HepG2 (cell line): ENCODE measurements around the gene MISP3. TPM values are rescaled to one million over a fixed set of nuclear protein-coding genes. Genes with fewer than 3 reads are reported as not detected.

Experiments
- FOXJ3 ChIP-seq: sonication (generic); formaldehyde crosslinking; IDR thresholded peaks from 2 replicates; pipeline ENCODE4 v1.4.0; 2020; ENCODE audit warnings: missing genetic modification reagents, mild to moderate bottlenecking, borderline replicate concordance
- LCORL ChIP-seq, 2 experiments: fragments of 450-650 bp in 1 of 2; sonication (generic) in 1 of 2; formaldehyde crosslinking in 1 of 2; IDR thresholded peaks; 2 replicates each; pipeline versions ENCODE4 v1.5.0 to v1.6.1; 2017 to 2020; ENCODE audit warnings: antibody characterized with exemption in 1 of 2, missing genetic modification reagents in 1 of 2
- MTF2 ChIP-seq: sonication (generic); formaldehyde crosslinking; IDR thresholded peaks from 2 replicates; pipeline ENCODE4 v1.5.0; 2020; ENCODE audit warnings: missing genetic modification reagents, borderline replicate concordance
- ZNF142 ChIP-seq: sonication (generic); formaldehyde crosslinking; IDR thresholded peaks from 2 replicates; pipeline ENCODE4 v1.4.0; 2020; ENCODE audit warnings: missing genetic modification reagents
- ZNF24 ChIP-seq: fragments of 450-650 bp; IDR thresholded peaks from 2 replicates; pipeline ENCODE4 v1.6.1; 2017; ENCODE audit warnings: antibody characterized with exemption, mild to moderate bottlenecking
- ZNF407 ChIP-seq: sonication (generic); formaldehyde crosslinking; IDR thresholded peaks from one replicate; pipeline ENCODE4 v1.5.1; 2020; ENCODE audit warnings: mild to moderate bottlenecking, missing genetic modification reagents; ENCODE audit errors: not compliant biosample characterization
- ZNF547 ChIP-seq: sonication (generic); formaldehyde crosslinking; IDR thresholded peaks from 2 replicates; pipeline ENCODE4 v1.5.1; 2020; ENCODE audit warnings: mild to moderate bottlenecking, missing genetic modification reagents
- ZNF605 ChIP-seq: sonication (generic); formaldehyde crosslinking; IDR thresholded peaks from 2 replicates; pipeline ENCODE4 v1.8.0; 2022; ENCODE audit warnings: mild to moderate bottlenecking, missing genetic modification reagents
- ZSCAN25 ChIP-seq: sonication (generic); formaldehyde crosslinking; IDR thresholded peaks from 2 replicates; pipeline ENCODE4 v1.8.0; 2022; ENCODE audit warnings: mild to moderate bottlenecking, missing genetic modification reagents
- polyA plus RNA-seq, 8 experiments: library from polyadenylated mRNA; depleted of rRNA in 3 of 8; stranded (reverse) in 7 of 8; unstranded in 1 of 8; fragments of >200 nt; fragmentation: Illumina TruSeq in 4 of 8; extraction: Trizol in 4 of 8; gene quantifications; 2 replicates each; pipeline versions ENCODE4 v1.2.1 to v1.2.3, GENCODE V29; 2011 to 2016; ENCODE audit warnings: low read depth in 4 of 8, missing spikeins in 1 of 8, mixed read lengths in 1 of 8; ENCODE audit not compliant: insufficient read depth in 1 of 8
- total RNA-seq, 5 experiments: library from RNA; depleted of rRNA; stranded (reverse); fragments of >200 nt; fragmentation: Illumina TruSeq; extraction: Trizol; gene quantifications; 2 replicates each; pipeline ENCODE4 v1.2.3, GENCODE V29; 2016; ENCODE audit warnings: low read depth in 1 of 5
- TF ChIP-seq, protein P1 (sequence below): sonication (generic); formaldehyde crosslinking; conservative IDR thresholded peaks from 2 replicates; pipeline ENCODE4 v1.4.0; 2020; ENCODE audit warnings: missing genetic modification reagents

MISP3 gene
- total and polyA plus RNA-seq, 2 of the 13 experiments (the other 11 are each of a cell fraction or from before 2014, with no cell fraction given), result 2.5 to 5.4 TPM

GRCh38 chr19:14118165-14119051 is 45.8 kb downstream of the MISP3 start (continued):
- TF ChIP-seq ZNF407 (CRISPR knock-in tag) (peak; percentile 53), ZNF142 (CRISPR knock-in tag) (no peak), ZNF547 (CRISPR knock-in tag) (peak; percentile 19; the same call in 1 of the 2 replicates), ZNF24 (0 out of 2 replicates have a peak, but pooled peaks have one; percentile 14), LCORL (IDR thresholded peaks at IDR 0.05) (no peak), LCORL (CRISPR knock-in tag; IDR thresholded peaks at IDR 0.05) (no peak; the same call in 1 of the 2 replicates), ZNF605 (CRISPR knock-in tag) (no peak), MTF2 (no peak), FOXJ3 (CRISPR knock-in tag) (no peak), ZSCAN25 (CRISPR knock-in tag) (0 out of 2 replicates have a peak, but pooled peaks have one; percentile 17)
- TF ChIP-seq, protein P1, sequence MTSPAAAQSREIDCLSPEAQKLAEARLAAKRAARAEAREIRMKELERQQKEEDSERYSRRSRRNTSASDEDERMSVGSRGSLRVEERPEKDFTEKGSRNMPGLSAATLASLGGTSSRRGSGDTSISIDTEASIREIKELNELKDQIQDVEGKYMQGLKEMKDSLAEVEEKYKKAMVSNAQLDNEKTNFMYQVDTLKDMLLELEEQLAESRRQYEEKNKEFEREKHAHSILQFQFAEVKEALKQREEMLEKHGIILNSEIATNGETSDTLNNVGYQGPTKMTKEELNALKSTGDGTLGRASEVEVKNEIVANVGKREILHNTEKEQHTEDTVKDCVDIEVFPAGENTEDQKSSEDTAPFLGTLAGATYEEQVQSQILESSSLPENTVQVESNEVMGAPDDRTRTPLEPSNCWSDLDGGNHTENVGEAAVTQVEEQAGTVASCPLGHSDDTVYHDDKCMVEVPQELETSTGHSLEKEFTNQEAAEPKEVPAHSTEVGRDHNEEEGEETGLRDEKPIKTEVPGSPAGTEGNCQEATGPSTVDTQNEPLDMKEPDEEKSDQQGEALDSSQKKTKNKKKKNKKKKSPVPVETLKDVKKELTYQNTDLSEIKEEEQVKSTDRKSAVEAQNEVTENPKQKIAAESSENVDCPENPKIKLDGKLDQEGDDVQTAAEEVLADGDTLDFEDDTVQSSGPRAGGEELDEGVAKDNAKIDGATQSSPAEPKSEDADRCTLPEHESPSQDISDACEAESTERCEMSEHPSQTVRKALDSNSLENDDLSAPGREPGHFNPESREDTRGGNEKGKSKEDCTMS, result no peak
